Tibial nerve (tissue), 3 donors: Measurements from ENCODE around the gene NME7.

Experiments used
- POLR2A ChIP-seq, 2 donors: fragments of 450-650 bp; IDR thresholded peaks; one replicate each; pipeline ENCODE4 v1.6.1; 2017; ENCODE audit warnings: antibody characterized with exemption in 2 of 2, mild to moderate bottlenecking in 2 of 2, moderate library complexity in 2 of 2
- TF ChIP-seq, protein P1 (sequence below), 5 experiments: fragments of 200-600 bp in 3 of 5; fragments of 450-650 bp in 2 of 5; sonication (generic) in 3 of 5; IDR thresholded peaks; one replicate each; pipeline ENCODE4 v1.5.1; 2016 to 2019; ENCODE audit warnings: antibody characterized with exemption in 5 of 5, mild to moderate bottlenecking in 3 of 5, moderate library complexity in 2 of 5

DNA sequence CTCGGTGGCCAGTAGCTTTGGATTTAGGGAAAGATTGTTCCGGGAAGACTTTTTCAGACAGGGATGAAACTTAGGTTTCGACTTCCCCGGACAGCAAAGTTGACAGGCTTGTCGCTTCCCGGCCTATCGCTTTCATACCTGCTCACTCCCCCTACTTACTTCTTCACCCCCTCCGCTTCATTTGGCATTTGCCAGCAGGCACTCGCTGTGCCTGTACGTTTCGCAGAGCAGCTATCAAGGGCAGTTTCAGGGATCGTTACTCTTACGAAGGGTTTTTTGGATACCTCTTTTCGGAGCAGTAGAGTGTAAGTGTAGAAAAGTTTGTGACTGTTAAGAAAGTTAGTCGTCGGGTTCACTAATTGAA, 791 bp upstream of the NME7 start:
- TF ChIP-seq, protein P1, sequence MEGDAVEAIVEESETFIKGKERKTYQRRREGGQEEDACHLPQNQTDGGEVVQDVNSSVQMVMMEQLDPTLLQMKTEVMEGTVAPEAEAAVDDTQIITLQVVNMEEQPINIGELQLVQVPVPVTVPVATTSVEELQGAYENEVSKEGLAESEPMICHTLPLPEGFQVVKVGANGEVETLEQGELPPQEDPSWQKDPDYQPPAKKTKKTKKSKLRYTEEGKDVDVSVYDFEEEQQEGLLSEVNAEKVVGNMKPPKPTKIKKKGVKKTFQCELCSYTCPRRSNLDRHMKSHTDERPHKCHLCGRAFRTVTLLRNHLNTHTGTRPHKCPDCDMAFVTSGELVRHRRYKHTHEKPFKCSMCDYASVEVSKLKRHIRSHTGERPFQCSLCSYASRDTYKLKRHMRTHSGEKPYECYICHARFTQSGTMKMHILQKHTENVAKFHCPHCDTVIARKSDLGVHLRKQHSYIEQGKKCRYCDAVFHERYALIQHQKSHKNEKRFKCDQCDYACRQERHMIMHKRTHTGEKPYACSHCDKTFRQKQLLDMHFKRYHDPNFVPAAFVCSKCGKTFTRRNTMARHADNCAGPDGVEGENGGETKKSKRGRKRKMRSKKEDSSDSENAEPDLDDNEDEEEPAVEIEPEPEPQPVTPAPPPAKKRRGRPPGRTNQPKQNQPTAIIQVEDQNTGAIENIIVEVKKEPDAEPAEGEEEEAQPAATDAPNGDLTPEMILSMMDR (IDR thresholded peaks at IDR 0.05): no peak
- no peak for TF ChIP-seq POLR2A (IDR thresholded peaks at IDR 0.05)
